Ovary (tissue), 3 donors: ENCODE results near the gene MBD6.

Source experiments
- POLR2A ChIP-seq: fragments of 450-650 bp; IDR thresholded peaks from one replicate; pipeline ENCODE4 v1.6.1; 2017; ENCODE audit warnings: antibody characterized with exemption, mild to moderate bottlenecking, moderate library complexity
- TF ChIP-seq, protein P1 (sequence below), 3 donors: fragments of 450-650 bp in 2 of 3; fragments of 200-600 bp in 1 of 3; IDR thresholded peaks; one replicate each; pipeline versions ENCODE4 v1.5.1 to v1.8.0; 2016 to 2022; ENCODE audit warnings: antibody characterized with exemption in 3 of 3, mild to moderate bottlenecking in 1 of 3
- donor health status: DM: no; HTN: no; CAD: no.

DNA sequence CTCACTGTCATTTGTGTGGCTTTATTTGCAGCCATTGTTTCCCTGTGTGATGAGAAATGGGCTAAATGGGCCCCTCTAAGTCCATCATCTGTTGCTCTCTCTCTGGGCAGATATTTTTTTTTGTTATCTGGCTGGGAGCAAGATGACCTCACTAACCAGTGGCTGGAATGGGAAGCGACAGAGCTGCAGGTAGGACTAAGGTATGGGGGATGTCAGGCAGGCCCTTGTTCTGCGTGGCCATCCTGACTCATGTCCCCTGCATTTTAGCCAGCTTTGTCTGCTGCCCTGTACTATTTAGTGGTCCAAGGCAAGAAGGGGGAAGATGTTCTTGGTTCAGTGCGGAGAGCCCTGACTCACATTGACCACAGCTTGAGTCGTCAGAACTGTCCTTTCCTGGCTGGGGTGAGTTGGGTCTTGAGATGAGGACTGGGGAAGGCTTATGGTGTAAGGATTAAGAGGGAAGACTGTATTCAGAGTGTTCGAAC is 33.4 kb upstream of the MBD6 start:
- TF ChIP-seq, protein P1, sequence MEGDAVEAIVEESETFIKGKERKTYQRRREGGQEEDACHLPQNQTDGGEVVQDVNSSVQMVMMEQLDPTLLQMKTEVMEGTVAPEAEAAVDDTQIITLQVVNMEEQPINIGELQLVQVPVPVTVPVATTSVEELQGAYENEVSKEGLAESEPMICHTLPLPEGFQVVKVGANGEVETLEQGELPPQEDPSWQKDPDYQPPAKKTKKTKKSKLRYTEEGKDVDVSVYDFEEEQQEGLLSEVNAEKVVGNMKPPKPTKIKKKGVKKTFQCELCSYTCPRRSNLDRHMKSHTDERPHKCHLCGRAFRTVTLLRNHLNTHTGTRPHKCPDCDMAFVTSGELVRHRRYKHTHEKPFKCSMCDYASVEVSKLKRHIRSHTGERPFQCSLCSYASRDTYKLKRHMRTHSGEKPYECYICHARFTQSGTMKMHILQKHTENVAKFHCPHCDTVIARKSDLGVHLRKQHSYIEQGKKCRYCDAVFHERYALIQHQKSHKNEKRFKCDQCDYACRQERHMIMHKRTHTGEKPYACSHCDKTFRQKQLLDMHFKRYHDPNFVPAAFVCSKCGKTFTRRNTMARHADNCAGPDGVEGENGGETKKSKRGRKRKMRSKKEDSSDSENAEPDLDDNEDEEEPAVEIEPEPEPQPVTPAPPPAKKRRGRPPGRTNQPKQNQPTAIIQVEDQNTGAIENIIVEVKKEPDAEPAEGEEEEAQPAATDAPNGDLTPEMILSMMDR (IDR thresholded peaks at IDR 0.05), result no peak
- no peak for TF ChIP-seq POLR2A
